SK-N-SH treated with all-trans-retinoic acid at 6 μM for 48 hours (cell line): ENCODE measurements around the gene TBC1D2.

Source experiments
- ATAC-seq: fragments of 200-7000 bp; cut with Tn5 transposase; 3 replicates; pipeline ENCODE4 v1.9.1; 2020; ENCODE audit warnings: mild to moderate bottlenecking, moderate library complexity
- ARNTL ChIP-seq: fragments of 450-650 bp; formaldehyde crosslinking; IDR thresholded peaks from 2 replicates; pipeline ENCODE4 v1.5.0; 2020; ENCODE audit warnings: low read depth, mild to moderate bottlenecking, moderate library complexity, borderline replicate concordance
- BACH2 ChIP-seq: fragments of 250-450 bp; sonication (Bioruptor Pico); IDR thresholded peaks from 2 replicates; pipeline ENCODE4 v1.9.0; 2021; ENCODE audit warnings: mild to moderate bottlenecking, borderline replicate concordance
- CSDC2 ChIP-seq: fragments of 250-450 bp; sonication (Bioruptor Pico); IDR thresholded peaks from 2 replicates; pipeline ENCODE4 v1.5.0; 2020; ENCODE audit warnings: mild to moderate bottlenecking, moderate library complexity
- CSRNP3 ChIP-seq: fragments of 250-450 bp; sonication (Bioruptor Pico); IDR thresholded peaks from 2 replicates; pipeline ENCODE4 v1.5.1; 2021; ENCODE audit warnings: mild to moderate bottlenecking, moderate library complexity
- GLIS3 ChIP-seq: fragments of 250-450 bp; sonication (Bioruptor Pico); IDR thresholded peaks from 2 replicates; pipeline ENCODE4 v1.5.0; 2020; ENCODE audit warnings: mild to moderate bottlenecking, moderate library complexity
- ISL1 ChIP-seq: fragments of 250-450 bp; sonication (Bioruptor Pico); IDR thresholded peaks from 2 replicates; pipeline ENCODE4 v2.1.2; 2022; ENCODE audit warnings: mild to moderate bottlenecking, moderate library complexity
- OSR1 ChIP-seq: fragments of 250-450 bp; sonication (Bioruptor Pico); IDR thresholded peaks from 2 replicates; pipeline ENCODE4 v1.8.0; 2022; ENCODE audit warnings: moderate library complexity, mild to moderate bottlenecking, inconsistent platforms
- PATZ1 ChIP-seq: fragments of 250-450 bp; sonication (Bioruptor Pico); IDR thresholded peaks from 2 replicates; pipeline ENCODE4 v1.8.0; 2020; ENCODE audit warnings: mild to moderate bottlenecking, moderate library complexity, borderline replicate concordance
- SNAI2 ChIP-seq: fragments of 250-450 bp; sonication (Bioruptor Pico); IDR thresholded peaks from 2 replicates; pipeline ENCODE4 v1.5.0; 2020; ENCODE audit warnings: mild to moderate bottlenecking, moderate library complexity
- TCF4 ChIP-seq: fragments of 250-450 bp; sonication (Bioruptor Pico); IDR thresholded peaks from 2 replicates; pipeline ENCODE4 v1.8.0; 2021; ENCODE audit warnings: mild to moderate bottlenecking, moderate library complexity, borderline replicate concordance
- TOX ChIP-seq: fragments of 250-450 bp; sonication (Bioruptor Pico); IDR thresholded peaks from 2 replicates; pipeline ENCODE4 v1.8.0; 2021; ENCODE audit warnings: mild to moderate bottlenecking, moderate library complexity, borderline replicate concordance
- ZC3H10 ChIP-seq: fragments of 250-450 bp; sonication (Bioruptor Pico); IDR thresholded peaks from 2 replicates; pipeline ENCODE4 v1.5.1; 2021; ENCODE audit warnings: mild to moderate bottlenecking, moderate library complexity
- ZFP3 ChIP-seq: fragments of 250-450 bp; sonication (Bioruptor Pico); IDR thresholded peaks from 2 replicates; pipeline ENCODE4 v1.5.0; 2020; ENCODE audit warnings: mild to moderate bottlenecking, moderate library complexity
- ZNF565 ChIP-seq: fragments of 450-650 bp; formaldehyde crosslinking; conservative IDR thresholded peaks from 2 replicates; pipeline ENCODE4 v1.5.0; 2020; ENCODE audit warnings: low read depth, mild to moderate bottlenecking, moderate library complexity
- ZNF8 ChIP-seq: fragments of 450-650 bp; formaldehyde crosslinking; IDR thresholded peaks from 2 replicates; pipeline ENCODE4 v1.5.0; 2020; ENCODE audit warnings: mild to moderate bottlenecking, moderate library complexity
- TF ChIP-seq, protein P1 (sequence below): fragments of 250-450 bp; sonication (Bioruptor Pico); IDR thresholded peaks from 2 replicates; pipeline ENCODE4 v1.5.0; 2020; ENCODE audit warnings: mild to moderate bottlenecking, moderate library complexity
- TF ChIP-seq, protein P2 (sequence below): fragments of 250-450 bp; sonication (Bioruptor Pico); IDR thresholded peaks from 2 replicates; pipeline ENCODE4 v1.8.0; 2021; ENCODE audit warnings: low read depth, mild to moderate bottlenecking, moderate library complexity, borderline replicate concordance
- TF ChIP-seq, protein P3 (sequence below): fragments of 250-450 bp; sonication (Bioruptor Pico); IDR thresholded peaks from 2 replicates; pipeline ENCODE4 v1.5.1; 2020; ENCODE audit warnings: low read depth, mild to moderate bottlenecking, moderate library complexity

The TBC1D2 gene

DNA sequence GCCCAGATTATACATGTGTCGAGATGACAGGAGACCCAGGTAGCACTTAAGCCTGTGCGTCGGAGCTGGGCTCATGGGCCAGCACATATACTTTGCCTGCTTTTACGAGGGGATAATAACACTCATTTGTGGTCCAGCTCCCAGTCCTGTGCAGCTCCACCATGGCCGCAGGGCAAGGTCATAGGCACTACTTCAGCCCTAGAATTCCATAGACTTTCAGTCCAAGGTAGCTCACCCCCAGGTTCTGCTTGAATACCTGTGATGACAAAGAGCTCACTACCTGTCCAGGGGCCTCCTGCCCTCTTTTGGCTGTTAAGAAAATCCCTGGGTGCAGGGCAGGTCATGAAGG, 64.7 kb downstream of the TBC1D2 start (continued):
- no peak for TF ChIP-seq SNAI2 (CRISPR knock-in tag)
- TF ChIP-seq, all 23 proteins: peak for 0

GRCh38 chr9:98189412-98189811, 66.0 kb downstream of the TBC1D2 start:
- TF ChIP-seq ISL1 (CRISPR knock-in tag) (no peak), CSRNP3 (no peak), BACH2 (CRISPR knock-in tag) (no peak), CSDC2 (CRISPR knock-in tag) (no peak)
- TF ChIP-seq, protein P1, sequence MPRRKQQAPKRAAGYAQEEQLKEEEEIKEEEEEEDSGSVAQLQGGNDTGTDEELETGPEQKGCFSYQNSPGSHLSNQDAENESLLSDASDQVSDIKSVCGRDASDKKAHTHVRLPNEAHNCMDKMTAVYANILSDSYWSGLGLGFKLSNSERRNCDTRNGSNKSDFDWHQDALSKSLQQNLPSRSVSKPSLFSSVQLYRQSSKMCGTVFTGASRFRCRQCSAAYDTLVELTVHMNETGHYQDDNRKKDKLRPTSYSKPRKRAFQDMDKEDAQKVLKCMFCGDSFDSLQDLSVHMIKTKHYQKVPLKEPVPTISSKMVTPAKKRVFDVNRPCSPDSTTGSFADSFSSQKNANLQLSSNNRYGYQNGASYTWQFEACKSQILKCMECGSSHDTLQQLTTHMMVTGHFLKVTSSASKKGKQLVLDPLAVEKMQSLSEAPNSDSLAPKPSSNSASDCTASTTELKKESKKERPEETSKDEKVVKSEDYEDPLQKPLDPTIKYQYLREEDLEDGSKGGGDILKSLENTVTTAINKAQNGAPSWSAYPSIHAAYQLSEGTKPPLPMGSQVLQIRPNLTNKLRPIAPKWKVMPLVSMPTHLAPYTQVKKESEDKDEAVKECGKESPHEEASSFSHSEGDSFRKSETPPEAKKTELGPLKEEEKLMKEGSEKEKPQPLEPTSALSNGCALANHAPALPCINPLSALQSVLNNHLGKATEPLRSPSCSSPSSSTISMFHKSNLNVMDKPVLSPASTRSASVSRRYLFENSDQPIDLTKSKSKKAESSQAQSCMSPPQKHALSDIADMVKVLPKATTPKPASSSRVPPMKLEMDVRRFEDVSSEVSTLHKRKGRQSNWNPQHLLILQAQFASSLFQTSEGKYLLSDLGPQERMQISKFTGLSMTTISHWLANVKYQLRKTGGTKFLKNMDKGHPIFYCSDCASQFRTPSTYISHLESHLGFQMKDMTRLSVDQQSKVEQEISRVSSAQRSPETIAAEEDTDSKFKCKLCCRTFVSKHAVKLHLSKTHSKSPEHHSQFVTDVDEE (CRISPR knock-in tag) = no peak
- TF ChIP-seq, protein P2, sequence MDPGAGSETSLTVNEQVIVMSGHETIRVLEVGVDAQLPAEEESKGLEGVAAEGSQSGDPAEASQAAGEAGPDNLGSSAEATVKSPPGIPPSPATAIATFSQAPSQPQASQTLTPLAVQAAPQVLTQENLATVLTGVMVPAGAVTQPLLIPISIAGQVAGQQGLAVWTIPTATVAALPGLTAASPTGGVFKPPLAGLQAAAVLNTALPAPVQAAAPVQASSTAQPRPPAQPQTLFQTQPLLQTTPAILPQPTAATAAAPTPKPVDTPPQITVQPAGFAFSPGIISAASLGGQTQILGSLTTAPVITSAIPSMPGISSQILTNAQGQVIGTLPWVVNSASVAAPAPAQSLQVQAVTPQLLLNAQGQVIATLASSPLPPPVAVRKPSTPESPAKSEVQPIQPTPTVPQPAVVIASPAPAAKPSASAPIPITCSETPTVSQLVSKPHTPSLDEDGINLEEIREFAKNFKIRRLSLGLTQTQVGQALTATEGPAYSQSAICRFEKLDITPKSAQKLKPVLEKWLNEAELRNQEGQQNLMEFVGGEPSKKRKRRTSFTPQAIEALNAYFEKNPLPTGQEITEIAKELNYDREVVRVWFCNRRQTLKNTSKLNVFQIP (CRISPR knock-in tag) = no peak

DNA sequence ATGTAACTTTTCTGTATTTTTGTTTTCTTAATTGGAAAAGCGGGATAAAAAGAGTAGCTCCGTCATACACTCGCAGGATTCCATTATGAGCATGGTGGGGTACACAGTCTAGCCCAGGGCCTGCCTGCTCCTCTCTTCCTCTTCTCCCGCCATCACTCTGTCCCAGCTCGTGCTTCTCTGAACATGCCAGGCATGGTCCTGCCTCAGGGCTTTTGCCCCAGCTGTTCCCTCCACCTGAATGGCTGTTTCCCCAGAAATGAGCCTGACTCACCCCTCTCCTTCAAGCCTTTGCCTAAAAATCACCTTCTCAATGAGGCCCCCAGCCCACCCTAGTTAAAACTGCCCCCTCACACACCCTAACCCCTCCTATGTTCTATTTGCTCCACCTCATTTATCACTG, 67.5 kb downstream of the TBC1D2 start:
- no peak for ATAC-seq
- no peak for TF ChIP-seq CSDC2 (CRISPR knock-in tag)
- TF ChIP-seq ZC3H10 (CRISPR knock-in tag) = no peak
- TF ChIP-seq BACH2 (CRISPR knock-in tag) = no peak
- no peak for TF ChIP-seq ISL1 (CRISPR knock-in tag)
- TF ChIP-seq, protein P3, sequence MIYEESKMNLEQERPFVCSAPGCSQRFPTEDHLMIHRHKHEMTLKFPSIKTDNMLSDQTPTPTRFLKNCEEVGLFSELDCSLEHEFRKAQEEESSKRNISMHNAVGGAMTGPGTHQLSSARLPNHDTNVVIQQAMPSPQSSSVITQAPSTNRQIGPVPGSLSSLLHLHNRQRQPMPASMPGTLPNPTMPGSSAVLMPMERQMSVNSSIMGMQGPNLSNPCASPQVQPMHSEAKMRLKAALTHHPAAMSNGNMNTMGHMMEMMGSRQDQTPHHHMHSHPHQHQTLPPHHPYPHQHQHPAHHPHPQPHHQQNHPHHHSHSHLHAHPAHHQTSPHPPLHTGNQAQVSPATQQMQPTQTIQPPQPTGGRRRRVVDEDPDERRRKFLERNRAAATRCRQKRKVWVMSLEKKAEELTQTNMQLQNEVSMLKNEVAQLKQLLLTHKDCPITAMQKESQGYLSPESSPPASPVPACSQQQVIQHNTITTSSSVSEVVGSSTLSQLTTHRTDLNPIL = no peak
- no peak for TF ChIP-seq ARNTL (CRISPR knock-in tag)
- TF ChIP-seq, protein P2 (CRISPR knock-in tag) = no peak
- TF ChIP-seq, all 23 proteins: peak for 0

More at GRCh38 chr9:98189412-98189811, 66.0 kb downstream of the TBC1D2 start:
- no peak for ATAC-seq

DNA sequence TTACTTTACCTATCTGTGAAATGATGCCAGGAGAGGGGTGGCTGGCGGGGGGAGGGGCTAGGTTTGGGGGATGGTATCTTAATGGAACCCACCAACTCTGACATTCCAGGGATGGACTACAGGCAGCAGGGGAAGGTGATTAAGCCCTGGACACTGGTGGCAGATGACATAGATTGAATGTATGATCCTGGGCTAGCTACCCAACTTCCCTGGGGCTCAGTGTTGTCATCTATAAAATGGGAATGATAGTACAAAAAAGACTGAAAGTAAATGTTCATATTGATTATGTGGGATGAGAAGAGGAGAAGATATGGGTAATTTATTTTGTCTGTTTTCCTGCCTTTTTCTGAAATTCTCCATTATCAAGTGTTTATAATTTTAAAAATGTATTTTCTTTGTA, 69.2 kb downstream of the TBC1D2 start:
- ATAC-seq = no peak
- TF ChIP-seq ISL1 (CRISPR knock-in tag) (no peak), PATZ1 (no peak), ZFP3 (CRISPR knock-in tag) (no peak), ZNF8 (CRISPR knock-in tag) (no peak), OSR1 (CRISPR knock-in tag) (no peak), GLIS3 (CRISPR knock-in tag) (no peak), CSRNP3 (no peak), ZNF565 (no peak), TOX (CRISPR knock-in tag) (no peak), TCF4 (CRISPR knock-in tag) (no peak)
- TF ChIP-seq, protein P2 (CRISPR knock-in tag) = no peak
- TF ChIP-seq, protein P1 (CRISPR knock-in tag) = no peak
